Activated CD4-positive, alpha-beta memory T cell treated with anti-CD3 and anti-CD28 coated beads for 36 hours (primary cell): Measurements from ENCODE around the gene ADSL. TPM values are rescaled to one million over a fixed set of nuclear protein-coding genes. Genes with fewer than 3 reads are reported as not detected.
"Not testable (repeated sequence)": the region's sequence is repeated elsewhere in the genome, so short reads cannot be mapped to it uniquely, and the experiment has no call there.

Experiments
- CTCF ChIA-PET: fragments of 350-600 bp; sonication (Branson Sonifier 250); formaldehyde crosslinking; loops from one replicate; lab custom pipeline; 2021; ENCODE audit warnings: antibody characterized with exemption, inconsistent platforms; lab: Charles Lee
- POLR2A ChIA-PET: fragments of 350-600 bp; sonication (Branson Sonifier 250); formaldehyde crosslinking; loops from one replicate; lab custom pipeline; 2021; ENCODE audit warnings: antibody characterized with exemption; lab: Charles Lee
- DNase-seq: peaks from one replicate; pipeline ENCODE4 v3.0.0-alpha.2; 2020
- H3K27ac Mint-ChIP-seq: one replicate; pipeline ENCODE4 v1.8.0; 2021; ENCODE audit warnings: mixed read lengths
- H3K27me3 Mint-ChIP-seq: one replicate; pipeline ENCODE4 v1.8.0; 2021; ENCODE audit warnings: mixed read lengths
- H3K36me3 Mint-ChIP-seq: one replicate; pipeline ENCODE4 v1.8.0; 2021; ENCODE audit warnings: mixed read lengths
- H3K4me1 Mint-ChIP-seq: one replicate; pipeline ENCODE4 v1.8.0; 2021; ENCODE audit warnings: low read depth, mixed read lengths
- H3K4me3 Mint-ChIP-seq: one replicate; pipeline ENCODE4 v1.8.0; 2021; ENCODE audit warnings: mild to moderate bottlenecking, mixed read lengths
- H3K9me3 Mint-ChIP-seq: one replicate; pipeline ENCODE4 v1.8.0; 2021; ENCODE audit warnings: mixed read lengths
- intact Hi-C: fragments of 100-400 bp; cut with micrococcal nuclease; formaldehyde crosslinking; loops from one replicate; pipeline ENCODE4 v1.15.1; 2023
- total RNA-seq, 2 experiments: library from RNA; stranded (reverse); gene quantifications; one replicate each; pipeline ENCODE4 v1.2.3, GENCODE V29; 2021

Gene ADSL
- total RNA-seq, 2 experiments from 2014 or later, result 143 to 146 TPM

- peaks cover 23% of the 10 kb centered on the region for H3K4me1 Mint-ChIP-seq
- no peak for DNase-seq
- POLR2A ChIA-PET, result no interaction called here
- peaks cover 41% of the 10 kb centered on the region for H3K36me3 Mint-ChIP-seq
- H3K27me3 Mint-ChIP-seq, result no peaks in the 10 kb centered on the region
- no peaks in the 10 kb centered on the region for H3K9me3 Mint-ChIP-seq
- intact Hi-C loops, result no loop called here
- CTCF ChIA-PET, result no interaction called here
- H3K4me3 Mint-ChIP-seq, result no peak overlapping the region
- H3K27ac Mint-ChIP-seq, result peak overlapping the region; percentile 23
Observed at GRCh38 chr22:40368836-40369235, 22.5 kb downstream of the ADSL start.

GRCh38 chr22:40374567-40374966, 28.3 kb downstream of the ADSL start:
- peaks cover 30% of the 10 kb centered on the region for H3K4me1 Mint-ChIP-seq
- H3K36me3 Mint-ChIP-seq, result peaks cover 2% of the 10 kb centered on the region

GRCh38 chr22:40376149-40376548, 29.8 kb downstream of the ADSL start:
- Mint-ChIP-seq H3K27ac (no peak overlapping the region), H3K36me3 (peaks cover 2% of the 10 kb centered on the region), H3K4me1 (peaks cover 26% of the 10 kb centered on the region), H3K9me3 (no peaks in the 10 kb centered on the region), H3K4me3 (no peak overlapping the region), H3K27me3 (no peaks in the 10 kb centered on the region)
- intact Hi-C loops, result no loop called here
- ChIA-PET POLR2A (interaction anchor here (0.6 kb wide), 1 partner anchor 36 kb away, joined by 3 read pairs; no protein-coding TSS in a partner anchor), CTCF (no interaction called here)
- DNase-seq, result no peak

More at GRCh38 chr22:40374567-40374966, 28.3 kb downstream of the ADSL start:
- no peak for DNase-seq
- H3K27ac Mint-ChIP-seq, result no peak overlapping the region
- intact Hi-C loops, result no loop called here
- CTCF ChIA-PET, result interaction anchor here (0.7 kb wide), 1 partner anchor 63 kb away, joined by 3 read pairs; no protein-coding TSS in a partner anchor
- no peaks in the 10 kb centered on the region for H3K9me3 Mint-ChIP-seq
- POLR2A ChIA-PET, result interaction anchor here (1.0 kb wide), 1 partner anchor 30 kb away, joined by 3 read pairs; no protein-coding TSS in a partner anchor
- H3K4me3 Mint-ChIP-seq, result no peak overlapping the region
- H3K27me3 Mint-ChIP-seq, result no peaks in the 10 kb centered on the region

- CTCF ChIA-PET, result interaction anchor here (0.6 to 0.9 kb wide), 3 partner anchors 7 to 69 kb away, joined by 3 to 4 read pairs (median 4); no protein-coding TSS in a partner anchor
- POLR2A ChIA-PET, result no interaction called here
- no peak for DNase-seq
- Mint-ChIP-seq H3K4me1 (peaks cover 15% of the 10 kb centered on the region), H3K36me3 (no peaks in the 10 kb centered on the region), H3K4me3 (no peak overlapping the region), H3K27me3 (no peaks in the 10 kb centered on the region), H3K27ac (no peak overlapping the region), H3K9me3 (no peaks in the 10 kb centered on the region)
- intact Hi-C loops, result no loop called here
Observed at GRCh38 chr22:40377931-40378330, 31.6 kb downstream of the ADSL start.

GRCh38 chr22:40378448-40378847, 32.1 kb downstream of the ADSL start:
- H3K27me3 Mint-ChIP-seq, H3K9me3 Mint-ChIP-seq, DNase-seq, H3K4me3 Mint-ChIP-seq, intact Hi-C loops, H3K36me3 Mint-ChIP-seq, POLR2A ChIA-PET, H3K27ac Mint-ChIP-seq: not testable (repeated sequence)
- peaks cover 13% of the 10 kb centered on the region for H3K4me1 Mint-ChIP-seq
- CTCF ChIA-PET, result interaction anchor here (0.9 to 1.4 kb wide), 2 partner anchors 68 to 110 kb away, joined by 3 read pairs; no protein-coding TSS in a partner anchor

GRCh38 chr22:40381461-40381860, 35.2 kb downstream of the ADSL start:
- Mint-ChIP-seq H3K4me1 (peaks cover 38% of the 10 kb centered on the region), H3K27me3 (no peaks in the 10 kb centered on the region), H3K36me3 (no peaks in the 10 kb centered on the region), H3K9me3 (no peaks in the 10 kb centered on the region), H3K4me3 (no peak overlapping the region), H3K27ac (no peak overlapping the region)
- ChIA-PET CTCF (interaction anchor here (0.7 to 0.9 kb wide), 2 partner anchors 84 to 265 kb away, joined by 3 read pairs; no protein-coding TSS in a partner anchor), POLR2A (no interaction called here)
- intact Hi-C loops, result no loop called here
- DNase-seq, result no peak

GRCh38 chr22:40383905-40384304, 37.6 kb downstream of the ADSL start:
- POLR2A ChIA-PET, result no interaction called here
- H3K4me1 Mint-ChIP-seq, result peaks cover 52% of the 10 kb centered on the region
- DNase-seq, result no peak
- H3K36me3 Mint-ChIP-seq, result no peaks in the 10 kb centered on the region
- intact Hi-C loops, result no loop called here
- no peaks in the 10 kb centered on the region for H3K27me3 Mint-ChIP-seq
- no peak overlapping the region for H3K27ac Mint-ChIP-seq
- no peaks in the 10 kb centered on the region for H3K9me3 Mint-ChIP-seq
- H3K4me3 Mint-ChIP-seq, result no peak overlapping the region
- CTCF ChIA-PET, result no interaction called here

GRCh38 chr22:40385036-40385782, 38.9 kb downstream of the ADSL start:
- no peaks in the 10 kb centered on the region for H3K27me3 Mint-ChIP-seq
- H3K36me3 Mint-ChIP-seq, result no peaks in the 10 kb centered on the region
- H3K4me3 Mint-ChIP-seq, result peak overlapping the region; percentile 70
- CTCF ChIA-PET, result interaction anchor here (0.6 to 1.2 kb wide), 6 partner anchors 7 to 886 kb away, joined by 3 to 7 read pairs (median 4); no protein-coding TSS in a partner anchor
- peaks cover 47% of the 10 kb centered on the region for H3K4me1 Mint-ChIP-seq
- intact Hi-C loops, result no loop called here
- peak overlapping the region; percentile 78 for H3K27ac Mint-ChIP-seq
- no peaks in the 10 kb centered on the region for H3K9me3 Mint-ChIP-seq
- DNase-seq, result peak; percentile 57
- POLR2A ChIA-PET, result interaction anchor here (0.6 to 1.4 kb wide), 2 partner anchors 13 to 639 kb away, joined by 3 to 5 read pairs; no protein-coding TSS in a partner anchor

GRCh38 chr22:40387746-40388145, 41.4 kb downstream of the ADSL start:
- intact Hi-C loops, result no loop called here
- no peak overlapping the region for H3K27ac Mint-ChIP-seq
- H3K4me1 Mint-ChIP-seq, result peaks cover 56% of the 10 kb centered on the region
- no peak for DNase-seq
- H3K36me3 Mint-ChIP-seq, result no peaks in the 10 kb centered on the region
- ChIA-PET POLR2A (interaction anchor here (1.0 kb wide), 1 partner anchor 9 kb away, joined by 3 read pairs; no protein-coding TSS in a partner anchor), CTCF (no interaction called here)
- no peak overlapping the region for H3K4me3 Mint-ChIP-seq
- H3K9me3 Mint-ChIP-seq, result no peaks in the 10 kb centered on the region
- H3K27me3 Mint-ChIP-seq, result no peaks in the 10 kb centered on the region

GRCh38 chr22:40388231-40388630, 41.9 kb downstream of the ADSL start:
- no peaks in the 10 kb centered on the region for H3K27me3 Mint-ChIP-seq
- CTCF ChIA-PET, result no interaction called here
- H3K27ac Mint-ChIP-seq, result no peak overlapping the region
- H3K4me1 Mint-ChIP-seq, result peaks cover 56% of the 10 kb centered on the region
- intact Hi-C loops, result no loop called here
- no peaks in the 10 kb centered on the region for H3K36me3 Mint-ChIP-seq
- DNase-seq, result no peak
- POLR2A ChIA-PET, result interaction anchor here (1.0 kb wide), 1 partner anchor 8 kb away, joined by 3 read pairs; no protein-coding TSS in a partner anchor
- H3K9me3 Mint-ChIP-seq, result no peaks in the 10 kb centered on the region
- H3K4me3 Mint-ChIP-seq, result no peak overlapping the region

GRCh38 chr22:40391417-40391816, 45.1 kb downstream of the ADSL start:
- Mint-ChIP-seq H3K4me1 (peaks cover 35% of the 10 kb centered on the region), H3K9me3 (no peaks in the 10 kb centered on the region), H3K36me3 (no peaks in the 10 kb centered on the region), H3K4me3 (no peak overlapping the region), H3K27ac (no peak overlapping the region), H3K27me3 (no peaks in the 10 kb centered on the region)
- CTCF ChIA-PET, result interaction anchor here (0.7 to 1.5 kb wide), 4 partner anchors 8 to 164 kb away, joined by 4 to 5 read pairs (median 4); no protein-coding TSS in a partner anchor
- intact Hi-C loops, result no loop called here
- DNase-seq, result no peak
- POLR2A ChIA-PET, result interaction anchor here (1.1 kb wide), 1 partner anchor 27 kb away, joined by 3 read pairs; no protein-coding TSS in a partner anchor

GRCh38 chr22:40392618-40393017, 46.3 kb downstream of the ADSL start:
- Mint-ChIP-seq H3K27me3 (no peaks in the 10 kb centered on the region), H3K27ac (no peak overlapping the region), H3K36me3 (peaks cover 1% of the 10 kb centered on the region), H3K9me3 (no peaks in the 10 kb centered on the region), H3K4me3 (no peak overlapping the region), H3K4me1 (peaks cover 34% of the 10 kb centered on the region)
- POLR2A ChIA-PET, result no interaction called here
- CTCF ChIA-PET, result interaction anchor here (0.6 to 0.7 kb wide), 2 partner anchors 142 to 359 kb away, joined by 3 to 4 read pairs; no protein-coding TSS in a partner anchor
- intact Hi-C loops, result no loop called here
- DNase-seq, result no peak
